GM12892 (cell line): ENCODE results near the gene WDR13.

Experiments
- POLR2A ChIP-seq: IDR thresholded peaks from 2 replicates; pipeline ENCODE4 v1.6.1; 2011; ENCODE audit warnings: low read depth, low read length, control low read depth
- TAF1 ChIP-seq: IDR thresholded peaks from 2 replicates; pipeline ENCODE4 v1.6.1; 2011; ENCODE audit warnings: low read depth, mild to moderate bottlenecking, control low read depth, low read length, borderline replicate concordance

DNA sequence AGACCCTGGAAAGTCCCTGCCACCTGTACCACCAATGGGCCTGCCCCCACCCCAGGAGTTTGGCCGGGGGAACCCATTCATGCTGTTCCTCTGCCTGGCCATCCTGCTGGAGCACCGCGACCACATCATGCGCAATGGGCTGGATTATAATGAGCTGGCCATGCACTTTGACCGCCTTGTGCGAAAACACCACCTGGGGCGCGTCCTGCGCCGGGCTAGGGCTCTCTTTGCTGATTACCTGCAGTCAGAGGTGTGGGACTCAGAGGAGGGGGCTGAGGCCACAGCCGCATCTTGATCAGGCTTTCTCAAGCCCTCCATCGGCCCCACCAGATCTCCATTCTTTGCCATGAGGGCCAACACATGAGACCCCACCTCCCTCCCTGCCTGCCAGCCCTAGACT, 36.6 kb upstream of the WDR13 start:
- TF ChIP-seq TAF1 (no peak), POLR2A (no peak)
